Measurements from ENCODE around the gene OPRL1. TPM values are rescaled to one million over a fixed set of nuclear protein-coding genes. Genes with fewer than 3 reads are reported as not detected.

The OPRL1 gene
- total and polyA plus RNA-seq, 12 donors = 0.19 to 1.3 (median 0.40) TPM

DNA sequence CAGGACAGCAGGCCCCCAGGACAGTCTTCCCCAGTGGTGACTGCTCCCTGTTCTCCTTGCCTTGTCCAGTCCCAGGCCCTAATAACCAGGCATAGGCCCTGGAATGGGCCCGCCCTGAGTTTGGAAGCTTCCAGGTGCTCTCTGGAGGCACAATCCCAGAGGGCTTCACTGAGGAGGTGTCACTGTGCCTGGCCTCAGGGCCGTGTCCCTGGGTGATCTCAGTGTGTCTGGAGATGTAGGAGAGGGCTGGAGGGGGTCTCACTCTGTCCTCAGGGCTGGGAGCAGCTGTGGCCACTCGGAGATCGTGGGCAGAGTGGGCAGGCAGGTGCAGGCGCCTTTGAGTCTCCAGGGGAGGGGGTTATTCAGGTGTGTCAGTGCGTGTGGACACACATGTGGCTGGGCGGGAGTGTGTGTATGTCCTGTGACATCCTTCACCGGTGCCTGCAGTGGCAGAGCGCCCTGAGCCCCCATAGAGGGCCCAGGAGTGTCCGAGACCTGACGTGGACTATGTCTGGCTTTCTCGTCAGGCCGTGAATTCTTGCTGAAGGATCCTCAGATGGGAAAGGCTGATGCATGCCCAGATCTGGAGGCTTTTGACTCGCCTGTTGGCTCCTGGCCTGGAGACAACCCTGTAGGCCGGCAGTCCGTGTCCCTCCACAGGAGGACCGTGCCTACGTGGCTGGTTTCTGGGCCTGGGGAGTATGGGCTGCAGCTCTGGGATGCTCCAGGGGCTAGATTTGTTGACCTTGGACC, 33.0 kb downstream of the OPRL1 start:
- Histone ChIP-seq H3K27me3 (peaks cover 0 to 5% (median 0%) of the 10 kb centered on the region in 7 donors), H3K4me1 (no peaks in the 10 kb centered on the region), H3K27ac (no peak overlapping the region), H3K4me3 (no peak overlapping the region), H3K36me3 (no peaks in the 10 kb centered on the region), H3K9me3 (no peaks in the 10 kb centered on the region)
- 81 to 82% methylated on average over 18 of the region's 18 CpGs for WGBS, 2 donors
- TF ChIP-seq, protein P1, sequence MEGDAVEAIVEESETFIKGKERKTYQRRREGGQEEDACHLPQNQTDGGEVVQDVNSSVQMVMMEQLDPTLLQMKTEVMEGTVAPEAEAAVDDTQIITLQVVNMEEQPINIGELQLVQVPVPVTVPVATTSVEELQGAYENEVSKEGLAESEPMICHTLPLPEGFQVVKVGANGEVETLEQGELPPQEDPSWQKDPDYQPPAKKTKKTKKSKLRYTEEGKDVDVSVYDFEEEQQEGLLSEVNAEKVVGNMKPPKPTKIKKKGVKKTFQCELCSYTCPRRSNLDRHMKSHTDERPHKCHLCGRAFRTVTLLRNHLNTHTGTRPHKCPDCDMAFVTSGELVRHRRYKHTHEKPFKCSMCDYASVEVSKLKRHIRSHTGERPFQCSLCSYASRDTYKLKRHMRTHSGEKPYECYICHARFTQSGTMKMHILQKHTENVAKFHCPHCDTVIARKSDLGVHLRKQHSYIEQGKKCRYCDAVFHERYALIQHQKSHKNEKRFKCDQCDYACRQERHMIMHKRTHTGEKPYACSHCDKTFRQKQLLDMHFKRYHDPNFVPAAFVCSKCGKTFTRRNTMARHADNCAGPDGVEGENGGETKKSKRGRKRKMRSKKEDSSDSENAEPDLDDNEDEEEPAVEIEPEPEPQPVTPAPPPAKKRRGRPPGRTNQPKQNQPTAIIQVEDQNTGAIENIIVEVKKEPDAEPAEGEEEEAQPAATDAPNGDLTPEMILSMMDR (IDR thresholded peaks at IDR 0.05) = no peak
- intact Hi-C loops (cut with DNase I) = no loop called here
- ATAC-seq = no peak
- DNase-seq = no peak

DNA sequence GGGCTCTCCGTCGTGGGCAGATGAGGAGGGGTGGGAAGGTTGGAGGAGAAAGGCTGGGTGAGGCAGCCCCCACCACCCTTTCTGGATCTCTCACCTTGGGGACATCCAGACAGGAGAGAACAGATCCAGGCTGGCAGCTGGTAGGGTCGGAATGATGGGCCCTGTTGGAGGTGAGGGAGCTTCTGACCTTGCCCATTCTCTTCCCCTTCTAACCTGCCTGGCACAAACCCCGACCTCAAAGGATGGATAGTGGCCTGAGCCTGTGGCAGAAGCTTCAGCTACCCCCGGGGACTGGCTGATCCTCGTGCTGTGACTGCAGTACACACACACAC, 33.5 kb downstream of the OPRL1 start:
- H3K27me3 ChIP-seq = peaks cover 0 to 5% (median 0%) of the 10 kb centered on the region in 7 donors
- TF ChIP-seq, protein P1 (IDR thresholded peaks at IDR 0.05) = no peak
- H3K4me3 ChIP-seq = no peak overlapping the region
- H3K27ac ChIP-seq = no peak overlapping the region
- no peak for DNase-seq
- no peaks in the 10 kb centered on the region for H3K4me1 ChIP-seq
- intact Hi-C loops (cut with DNase I) = no loop called here
- H3K9me3 ChIP-seq = no peaks in the 10 kb centered on the region
- 75 to 76% methylated on average over 6 of the region's 6 CpGs for WGBS, 2 donors
- no peaks in the 10 kb centered on the region for H3K36me3 ChIP-seq
- no peak for ATAC-seq

DNA sequence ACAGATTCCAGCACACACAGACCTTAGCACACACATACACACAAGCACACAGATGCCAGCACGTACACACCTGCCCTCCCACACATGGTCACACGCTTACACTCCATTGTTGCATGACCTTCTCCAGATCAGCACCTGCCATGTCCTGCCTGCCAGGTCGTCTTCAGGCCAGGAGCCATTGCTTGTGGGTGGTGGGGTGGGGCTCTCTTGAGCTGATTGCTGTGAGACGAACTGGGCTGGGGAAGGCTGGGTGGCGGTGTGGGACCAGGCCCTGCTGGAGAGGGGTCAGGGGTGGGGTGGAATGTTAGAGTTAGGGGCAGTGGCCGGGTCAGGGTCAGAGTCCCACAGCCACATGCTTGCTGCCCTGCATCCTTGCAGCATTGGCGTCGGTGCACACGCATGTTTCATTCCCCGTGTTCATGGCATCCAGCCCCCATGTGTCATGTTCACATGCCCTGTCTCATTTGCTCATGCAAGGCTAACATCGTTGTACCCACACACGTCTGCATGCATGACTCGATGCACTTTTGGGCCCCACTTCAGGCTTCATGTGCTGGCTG, 34.0 kb downstream of the OPRL1 start:
- H3K9me3 ChIP-seq = no peaks in the 10 kb centered on the region
- no peak for DNase-seq

DNA sequence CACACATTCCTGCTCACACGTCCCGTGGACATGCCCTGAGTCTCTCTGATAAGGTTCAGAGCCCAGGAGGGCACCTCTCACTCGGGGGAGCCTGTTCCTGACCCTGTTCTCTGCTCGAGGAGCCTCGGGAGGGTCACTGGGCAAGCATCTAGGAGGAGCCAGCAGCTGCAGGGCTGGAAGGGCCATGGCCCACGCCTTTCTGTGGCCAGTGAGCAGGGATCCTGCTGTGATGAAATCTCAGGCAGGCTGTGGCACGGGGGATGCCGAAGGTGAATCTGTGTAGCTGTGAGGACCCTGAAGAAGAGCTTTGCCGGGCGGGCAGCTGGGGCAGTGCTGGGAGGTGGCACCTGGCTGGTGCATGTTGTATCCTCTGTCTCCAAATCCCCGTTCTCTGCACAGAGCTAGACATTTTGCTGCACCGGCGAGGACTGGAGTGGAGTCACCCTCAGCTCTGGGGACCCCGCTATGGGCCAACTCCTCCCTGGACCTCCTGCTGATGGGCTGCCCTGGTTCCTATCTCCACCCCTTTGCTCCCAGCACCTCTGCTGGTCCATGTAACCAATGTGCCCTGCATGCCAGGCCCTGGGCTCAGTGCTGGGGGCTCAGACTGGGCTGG, 34.6 kb downstream of the OPRL1 start:
- intact Hi-C loops (cut with DNase I) = no loop called here
- WGBS, 2 donors = 78 to 79% methylated on average over 14 of the region's 14 CpGs

More for the DNA sequence above, 34.0 kb downstream of the OPRL1 start:
- Histone ChIP-seq H3K4me3 (no peak overlapping the region), H3K27ac (no peak overlapping the region), H3K36me3 (no peaks in the 10 kb centered on the region), H3K27me3 (peaks cover 0 to 5% (median 0%) of the 10 kb centered on the region in 7 donors), H3K4me1 (no peaks in the 10 kb centered on the region)
- WGBS, 2 donors = 80 to 81% methylated on average over 13 of the region's 13 CpGs
- no peak for ATAC-seq
- TF ChIP-seq, protein P1 (IDR thresholded peaks at IDR 0.05) = no peak
- intact Hi-C loops (cut with DNase I) = no loop called here

More for the DNA sequence above, 34.6 kb downstream of the OPRL1 start:
- no peaks in the 10 kb centered on the region for H3K4me1 ChIP-seq
- TF ChIP-seq, protein P1 (IDR thresholded peaks at IDR 0.05) = no peak
- H3K27me3 ChIP-seq = peaks cover 0 to 5% (median 0%) of the 10 kb centered on the region in 7 donors
- no peak for DNase-seq
- no peak overlapping the region for H3K27ac ChIP-seq
- H3K9me3 ChIP-seq = no peaks in the 10 kb centered on the region
- no peak overlapping the region for H3K4me3 ChIP-seq
- no peaks in the 10 kb centered on the region for H3K36me3 ChIP-seq
- ATAC-seq = no peak
